MM.1S (cell line): ENCODE data around the gene ZHX3.

Source experiments
- DNase-seq: peaks from one replicate; pipeline ENCODE4 v3.0.0-alpha.2; 2015
- H2AFZ ChIP-seq: fragments of 300-600 bp; sonication (generic); 2 replicates; pipeline ENCODE4 v1.6.0; 2016; ENCODE audit warnings: antibody characterized with exemption, low read length
- H3F3A ChIP-seq: fragments of 300-600 bp; sonication (generic); 2 replicates; pipeline ENCODE4 v1.6.1; 2016; ENCODE audit warnings: mild to moderate bottlenecking, antibody characterized with exemption, low read length, moderate library complexity, mixed read lengths; ENCODE audit not compliant: insufficient read depth
- H3K27ac ChIP-seq: fragments of 300-600 bp; sonication (generic); 2 replicates; pipeline ENCODE4 v1.5.1; 2016; ENCODE audit warnings: mild to moderate bottlenecking, low read length
- H3K27me3 ChIP-seq: fragments of 300-600 bp; sonication (generic); replicated peaks from 2 replicates; pipeline ENCODE4 v1.6.0; 2016; ENCODE audit warnings: low read length; ENCODE audit not compliant: insufficient read depth
- H3K36me3 ChIP-seq: fragments of 300-600 bp; sonication (generic); replicated peaks from 2 replicates; pipeline ENCODE4 v1.6.1; 2016; ENCODE audit warnings: mild to moderate bottlenecking, low read length, mixed read lengths; ENCODE audit not compliant: insufficient read depth
- H3K4me1 ChIP-seq: fragments of 300-600 bp; sonication (generic); 2 replicates; pipeline ENCODE4 v1.6.1; 2016; ENCODE audit warnings: low read length, mixed read lengths
- H3K4me2 ChIP-seq: fragments of 300-600 bp; sonication (generic); 2 replicates; pipeline ENCODE4 v1.6.0; 2016; ENCODE audit warnings: low read depth, low read length
- H3K4me3 ChIP-seq: fragments of 300-600 bp; sonication (generic); 2 replicates; pipeline ENCODE4 v1.5.1; 2016; ENCODE audit warnings: low read length, mixed read lengths
- H3K79me2 ChIP-seq: fragments of 300-600 bp; sonication (generic); 2 replicates; pipeline ENCODE4 v1.6.1; 2016; ENCODE audit warnings: mixed run types, low read length, mixed read lengths
- H3K9ac ChIP-seq: fragments of 300-600 bp; sonication (generic); 2 replicates; pipeline ENCODE4 v1.6.1; 2016; ENCODE audit warnings: low read length, mixed read lengths
- H3K9me2 ChIP-seq: fragments of 300-600 bp; sonication (generic); replicated peaks from 2 replicates; pipeline ENCODE4 v1.6.1; 2016; ENCODE audit warnings: mild to moderate bottlenecking, low read length, mixed read lengths; ENCODE audit not compliant: insufficient read depth
- H3K9me3 ChIP-seq: fragments of 300-600 bp; sonication (generic); replicated peaks from 2 replicates; pipeline ENCODE4 v1.6.1; 2016; ENCODE audit warnings: mild to moderate bottlenecking, low read length, mixed read lengths; ENCODE audit not compliant: insufficient read depth
- H4K20me1 ChIP-seq: fragments of 300-600 bp; sonication (generic); 2 replicates; pipeline ENCODE4 v1.6.1; 2016; ENCODE audit warnings: mild to moderate bottlenecking, low read length, moderate library complexity, mixed read lengths; ENCODE audit not compliant: insufficient read depth
- CTCF ChIP-seq: fragments of 300-600 bp; sonication (generic); IDR thresholded peaks from 2 replicates; pipeline ENCODE4 v1.5.1; 2016; ENCODE audit warnings: antibody characterized with exemption, low read length, mixed read lengths
- EZH2 ChIP-seq: fragments of 300-600 bp; sonication (generic); optimal IDR thresholded peaks from 2 replicates; pipeline ENCODE3; 2017; ENCODE audit warnings: low read depth, mild to moderate bottlenecking, antibody characterized with exemption, low read length, mixed read lengths
- EZH2phosphoT487 ChIP-seq: fragments of 300-600 bp; sonication (generic); IDR thresholded peaks from 2 replicates; pipeline ENCODE4 v1.6.1; 2018; ENCODE audit warnings: antibody characterized with exemption, low read length

The ZHX3 gene

GRCh38 chr20:41334443-41335421 lies 17.2 kb upstream of the ZHX3 start:
- no peaks in the 10 kb centered on the region for H3K79me2 ChIP-seq
- no peak overlapping the region for H3K27ac ChIP-seq
- no peaks in the 10 kb centered on the region for H3F3A ChIP-seq
- no peaks in the 10 kb centered on the region for H4K20me1 ChIP-seq
- peaks cover 3% of the 10 kb centered on the region; the same call in 1 of the 2 replicates for H3K4me1 ChIP-seq
- H3K36me3 ChIP-seq: no peaks in the 10 kb centered on the region
- TF ChIP-seq EZH2: no peak
- TF ChIP-seq EZH2phosphoT487: no peak
- no peak for TF ChIP-seq CTCF
- H2AFZ ChIP-seq: no peak overlapping the region
- H3K9me3 ChIP-seq: no peaks in the 10 kb centered on the region
- H3K27me3 ChIP-seq: no peaks in the 10 kb centered on the region
- no peak for DNase-seq
- no peaks in the 10 kb centered on the region for H3K9me2 ChIP-seq
- no peak overlapping the region for H3K4me2 ChIP-seq
- no peak overlapping the region for H3K4me3 ChIP-seq
- H3K9ac ChIP-seq: no peak overlapping the region

- Histone ChIP-seq H3K4me3 (no peak overlapping the region), H3K79me2 (no peaks in the 10 kb centered on the region), H3K9me2 (no peaks in the 10 kb centered on the region), H3K9ac (no peak overlapping the region), H2AFZ (no peak overlapping the region), H3K27me3 (no peaks in the 10 kb centered on the region), H3K4me2 (no peak overlapping the region), H3K9me3 (no peaks in the 10 kb centered on the region), H3F3A (no peaks in the 10 kb centered on the region), H3K36me3 (no peaks in the 10 kb centered on the region), H3K27ac (no peak overlapping the region), H4K20me1 (no peaks in the 10 kb centered on the region), H3K4me1 (peaks cover 10% of the 10 kb centered on the region)
- TF ChIP-seq EZH2phosphoT487 (no peak), CTCF (no peak), EZH2 (no peak)
- DNase-seq: no peak
Measured at GRCh38 chr20:41334036-41334435, 16.5 kb upstream of the ZHX3 start.

- Histone ChIP-seq H2AFZ (no peak overlapping the region), H3K9me3 (no peaks in the 10 kb centered on the region), H3K4me1 (peaks cover 11% of the 10 kb centered on the region), H3K9ac (no peak overlapping the region), H3K4me3 (no peak overlapping the region), H3K79me2 (no peaks in the 10 kb centered on the region), H3K27me3 (no peaks in the 10 kb centered on the region), H3K36me3 (no peaks in the 10 kb centered on the region), H3K4me2 (no peak overlapping the region), H3K9me2 (no peaks in the 10 kb centered on the region), H3F3A (no peaks in the 10 kb centered on the region), H3K27ac (no peak overlapping the region), H4K20me1 (no peaks in the 10 kb centered on the region)
- no peak for TF ChIP-seq EZH2
- no peak for TF ChIP-seq CTCF
- no peak for TF ChIP-seq EZH2phosphoT487
- no peak for DNase-seq
Measured at GRCh38 chr20:41331731-41332130, 14.2 kb upstream of the ZHX3 start.
